HCT116 (cell line): ENCODE measurements around the gene DDX27. TPM values are rescaled to one million over a fixed set of nuclear protein-coding genes. Genes with fewer than 3 reads are reported as not detected.

Source experiments
- ATAC-seq: fragments of 200-7000 bp; cut with Tn5 transposase; 2 replicates; pipeline ENCODE4 v1.9.1; 2020; ENCODE audit warnings: mild to moderate bottlenecking, moderate library complexity
- BruUV-seq: library from RNA; stranded (reverse); fragments of 400-500 nt; replicated peaks from 2 replicates; lab custom pipeline; 2021; lab: Mats Ljungman, UMichigan
- CTCF ChIA-PET: fragments of 300-600 bp; sonication (Branson Sonifier 250); formaldehyde crosslinking; loops from one replicate; lab custom pipeline; 2021; ENCODE audit warnings: antibody characterized with exemption; lab: Charles Lee
- POLR2A ChIA-PET: fragments of 300-600, 350-600 bp; sonication (Branson Sonifier 250); formaldehyde crosslinking; loops from one replicate; lab custom pipeline; 2021; ENCODE audit warnings: antibody characterized with exemption; lab: Charles Lee
- RAD21 ChIA-PET, 2 experiments: fragments of 300-600 bp; sonication (Branson Sonifier 250); formaldehyde crosslinking; loops; one replicate each; lab custom pipeline; 2023; ENCODE audit warnings: low total read pairs in 2 of 2; ENCODE audit not compliant: uncharacterized antibody in 2 of 2, unreplicated experiment in 2 of 2, low non-redundant PET in 1 of 2; lab: Charles Lee
- DNase-seq: peaks from one replicate; pipeline ENCODE4 v3.0.0-alpha.2; 2010; ENCODE audit warnings: low read depth, low spot score
- H2AFZ ChIP-seq: fragments of 200-600 bp; shearing (Covaris generic), sonication (generic); 2 replicates; pipeline ENCODE4 v1.6.1; 2017; ENCODE audit warnings: low read depth, mixed run types, mixed read lengths, antibody characterized with exemption, low read length; ENCODE audit not compliant: poor library complexity, severe bottlenecking
- H3K27ac ChIP-seq: 2 replicates; pipeline ENCODE4 v1.5.1; 2012; ENCODE audit warnings: low read depth, low read length
- H3K27me3 ChIP-seq: fragments of 200-600 bp; sonication (generic); 2 replicates; pipeline ENCODE4 v1.6.1; 2016; ENCODE audit warnings: mixed run types, low read length, mixed read lengths; ENCODE audit not compliant: insufficient read depth
- H3K36me3 ChIP-seq, 2 experiments: fragments of 200-500 bp in 1 of 2; fragments of 200-600 bp in 1 of 2; sonication (Bioruptor generic) in 1 of 2; sonication (generic) in 1 of 2; 2 replicates each; pipeline versions ENCODE4 v1.5.1 to v1.6.1; 2014 to 2016; ENCODE audit warnings: low read length in 2 of 2, inconsistent platforms in 1 of 2, mixed read lengths in 1 of 2, mixed run types in 1 of 2; ENCODE audit not compliant: insufficient read depth in 2 of 2, control insufficient read depth in 1 of 2
- H3K4me1 ChIP-seq, 2 experiments: fragments of 200-600 bp in 1 of 2; sonication (generic) in 1 of 2; 2 replicates each; pipeline versions ENCODE4 v1.5.1 to v1.6.1; 2012 to 2017; ENCODE audit warnings: low read length in 2 of 2, inconsistent platforms in 1 of 2, mild to moderate bottlenecking in 1 of 2, mixed read lengths in 1 of 2, mixed run types in 1 of 2, moderate library complexity in 1 of 2; ENCODE audit not compliant: insufficient read depth in 2 of 2, control insufficient read depth in 1 of 2
- H3K4me2 ChIP-seq: fragments of 200-600 bp; sonication (generic); 2 replicates; pipeline ENCODE4 v1.6.1; 2017; ENCODE audit warnings: mixed run types, low read length, mixed read lengths
- H3K4me3 ChIP-seq, 2 experiments: fragments of 200-600 bp in 1 of 2; sonication (generic) in 1 of 2; replicated peaks in 1 of 2; 2 replicates each; pipeline ENCODE4 v1.5.1; 2011 to 2016; ENCODE audit warnings: low read length in 2 of 2, control low read depth in 1 of 2, low read depth in 1 of 2, mild to moderate bottlenecking in 1 of 2, mixed read lengths in 1 of 2, mixed run types in 1 of 2
- H3K79me2 ChIP-seq: fragments of 200-600 bp; sonication (generic); 2 replicates; pipeline ENCODE4 v1.6.1; 2017; ENCODE audit warnings: mild to moderate bottlenecking, mixed run types, low read length, moderate library complexity, mixed read lengths; ENCODE audit not compliant: insufficient read depth
- H3K9ac ChIP-seq: fragments of 200-600 bp; sonication (generic); 2 replicates; pipeline ENCODE4 v1.6.1; 2016; ENCODE audit warnings: low read length, mixed read lengths
- H3K9me2 ChIP-seq: fragments of 200-600 bp; sonication (generic), shearing (Covaris generic); 2 replicates; pipeline ENCODE4 v1.6.1; 2017; ENCODE audit warnings: mixed run types, mild to moderate bottlenecking, moderate library complexity; ENCODE audit not compliant: insufficient read depth
- H3K9me3 ChIP-seq, 2 experiments: fragments of 200-500 bp in 1 of 2; fragments of 200-600 bp in 1 of 2; sonication (Bioruptor generic) in 1 of 2; sonication (generic) in 1 of 2; 2 replicates each; pipeline ENCODE4 v1.6.1; 2014 to 2017; ENCODE audit warnings: low read length in 2 of 2, mixed read lengths in 2 of 2, inconsistent platforms in 1 of 2, low read depth in 1 of 2, mild to moderate bottlenecking in 1 of 2, mixed run types in 1 of 2, moderate library complexity in 1 of 2; ENCODE audit not compliant: control insufficient read depth in 1 of 2, insufficient read depth in 1 of 2
- H4K20me1 ChIP-seq: fragments of 200-600 bp; sonication (generic), shearing (Covaris generic); 2 replicates; pipeline ENCODE4 v1.6.1; 2017; ENCODE audit warnings: mixed run types, mild to moderate bottlenecking, moderate library complexity; ENCODE audit not compliant: insufficient read depth
- ATF3 ChIP-seq: IDR thresholded peaks from 2 replicates; pipeline ENCODE4 v1.6.1; 2012
- CBX3 ChIP-seq: IDR thresholded peaks from 2 replicates; pipeline ENCODE4 v1.6.1; 2012; ENCODE audit warnings: low read depth
- CTCF ChIP-seq, 3 experiments: fragments of 200-600 bp in 1 of 3; sonication (generic) in 1 of 3; IDR thresholded peaks in 2 of 3; conservative IDR thresholded peaks in 1 of 3; 2 replicates each; pipeline ENCODE4 v1.5.1; 2012 to 2017; ENCODE audit warnings: low read depth in 2 of 3, low read length in 2 of 3, antibody characterized with exemption in 1 of 3, borderline replicate concordance in 1 of 3, control low read depth in 1 of 3, mild to moderate bottlenecking in 1 of 3, mixed read lengths in 1 of 3, mixed run types in 1 of 3, moderate library complexity in 1 of 3; ENCODE audit not compliant: insufficient read depth in 1 of 3
- EGR1 ChIP-seq: IDR thresholded peaks from 2 replicates; pipeline ENCODE4 v1.6.1; 2012; ENCODE audit warnings: low read depth
- ELF1 ChIP-seq: IDR thresholded peaks from 2 replicates; pipeline ENCODE4 v1.6.1; 2012; ENCODE audit warnings: low read depth, borderline replicate concordance
- FOSL1 ChIP-seq: IDR thresholded peaks from 2 replicates; pipeline ENCODE4 v1.6.1; 2012; ENCODE audit warnings: low read depth
- JUND ChIP-seq: IDR thresholded peaks from 2 replicates; pipeline ENCODE4 v1.6.1; 2012
- POLR2AphosphoS5 ChIP-seq: IDR thresholded peaks from 2 replicates; pipeline ENCODE4 v1.6.1; 2011; ENCODE audit warnings: mild to moderate bottlenecking, low read depth, low read length, moderate library complexity
- RAD21 ChIP-seq: IDR thresholded peaks from 2 replicates; pipeline ENCODE4 v1.6.1; 2012; ENCODE audit warnings: low read depth, mild to moderate bottlenecking
- SP1 ChIP-seq: IDR thresholded peaks from 2 replicates; pipeline ENCODE4 v1.6.1; 2012; ENCODE audit warnings: low read depth
- SRF ChIP-seq: IDR thresholded peaks from 2 replicates; pipeline ENCODE4 v1.6.1; 2012; ENCODE audit warnings: low read depth
- YY1 ChIP-seq: IDR thresholded peaks from 2 replicates; pipeline ENCODE4 v1.6.1; 2011; ENCODE audit warnings: low read length, low read depth, moderate library complexity, mild to moderate bottlenecking; ENCODE audit not compliant: insufficient replicate concordance; ENCODE audit errors: extremely low read depth
- ZBTB33 ChIP-seq: IDR thresholded peaks from 2 replicates; pipeline ENCODE4 v1.6.1; 2011; ENCODE audit warnings: mild to moderate bottlenecking, low read length, moderate library complexity; ENCODE audit not compliant: insufficient replicate concordance; ENCODE audit errors: extremely low read depth
- intact Hi-C: fragments of 100-400 bp; cut with micrococcal nuclease; formaldehyde crosslinking; loops from 2 replicates; pipeline ENCODE4 v1.10.0; 2022
- total RNA-seq: library from RNA; stranded (reverse); gene quantifications from one replicate; pipeline ENCODE4 v1.2.1, GENCODE V29; 2021; ENCODE audit not compliant: unreplicated experiment

DDX27 gene
- total RNA-seq, 1 experiment from 2014 or later, result 32.1 TPM

DNA sequence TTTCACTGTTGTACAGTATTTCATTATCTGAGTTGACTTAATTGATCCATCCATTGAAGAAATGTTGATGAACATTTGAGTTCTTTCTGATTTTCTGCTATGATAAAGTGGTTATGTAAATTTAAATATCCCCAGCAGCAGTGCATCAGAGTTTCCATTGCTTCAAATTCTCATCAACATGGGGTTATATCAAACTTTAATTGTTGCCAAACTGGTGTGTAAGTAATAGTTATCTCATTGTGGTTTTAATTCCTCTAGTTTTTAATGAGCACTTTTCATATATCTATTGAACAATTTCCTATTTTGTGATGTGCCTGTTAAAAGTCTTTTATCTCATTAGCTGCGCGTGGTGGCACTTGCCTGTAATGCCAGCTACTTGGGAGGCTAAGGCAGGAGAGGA lies 40.6 kb downstream of the DDX27 start:
- H3K79me2 ChIP-seq, result peaks cover 23% of the 10 kb centered on the region
- peaks cover 57 to 62% of the 10 kb centered on the region in 2 experiments for H3K36me3 ChIP-seq
- TF ChIP-seq FOSL1, result no peak
- H2AFZ ChIP-seq, result no peak overlapping the region
- no peaks in the 10 kb centered on the region for H3K4me1 ChIP-seq
- H4K20me1 ChIP-seq, result no peaks in the 10 kb centered on the region
- no peaks in the 10 kb centered on the region for H3K27me3 ChIP-seq
- POLR2A ChIA-PET, result interaction anchor here (0.7 kb wide), 1 partner anchor 18 kb away, joined by 4 read pairs; no protein-coding TSS in a partner anchor
- no TSS peak for BruUV-seq
- intact Hi-C loops, result no loop called here
- no peak for DNase-seq
- CTCF ChIA-PET, result interaction anchor here (1.4 kb wide), 1 partner anchor 14 kb away, joined by 3 read pairs; no protein-coding TSS in a partner anchor
- H3K9ac ChIP-seq, result no peak overlapping the region
- ATAC-seq, result no peak
- RAD21 ChIA-PET, result no interaction called here
- no peaks in the 10 kb centered on the region for H3K9me3 ChIP-seq
- no peaks in the 10 kb centered on the region for H3K9me2 ChIP-seq
- H3K27ac ChIP-seq, result no peak overlapping the region
- no peak overlapping the region for H3K4me3 ChIP-seq
- no peak overlapping the region for H3K4me2 ChIP-seq

GRCh38 chr20:49260218-49260617 lies 41.0 kb downstream of the DDX27 start:
- Histone ChIP-seq H3K27me3 (no peaks in the 10 kb centered on the region), H2AFZ (no peak overlapping the region), H3K9me2 (no peaks in the 10 kb centered on the region), H4K20me1 (peaks cover 3% of the 10 kb centered on the region; the same call in 1 of the 2 replicates), H3K27ac (no peak overlapping the region), H3K79me2 (peaks cover 27% of the 10 kb centered on the region), H3K9ac (no peak overlapping the region), H3K4me2 (no peak overlapping the region), H3K4me3 (no peak overlapping the region), H3K4me1 (no peaks in the 10 kb centered on the region), H3K36me3 (peaks cover 57 to 66% of the 10 kb centered on the region in 2 experiments), H3K9me3 (no peaks in the 10 kb centered on the region)
- TF ChIP-seq RAD21 (no peak), POLR2AphosphoS5 (no peak), SRF (no peak), JUND (no peak), CTCF (IDR thresholded peaks at IDR 0.05 in 2 of 3, conservative IDR thresholded peaks at IDR 0.05 in 1 of 3; ENCODE audit: borderline replicate concordance in 1 of 3, insufficient read depth in 1 of 3, low read depth in 2 of 3, low read length in 2 of 3) (no peak), ELF1 (no peak), ZBTB33 (no peak), SP1 (no peak), CBX3 (no peak), ATF3 (no peak), EGR1 (no peak), YY1 (no peak), FOSL1 (no peak)
- ChIA-PET POLR2A (no interaction called here), CTCF (interaction anchor here (1.4 kb wide), 1 partner anchor 14 kb away, joined by 3 read pairs; no protein-coding TSS in a partner anchor), RAD21 (no interaction called here)
- DNase-seq (no peak), ATAC-seq (no peak)
- no TSS peak for BruUV-seq
- intact Hi-C loops, result no loop called here
